ENCODE data around the gene CYTIP. TPM values are rescaled to one million over a fixed set of nuclear protein-coding genes. Genes with fewer than 3 reads are reported as not detected.

Gene CYTIP
- total RNA-seq, 4 donors from 2014 or later: 0.26 to 5.5 (median 2.6) TPM; not detected in 1

DNA sequence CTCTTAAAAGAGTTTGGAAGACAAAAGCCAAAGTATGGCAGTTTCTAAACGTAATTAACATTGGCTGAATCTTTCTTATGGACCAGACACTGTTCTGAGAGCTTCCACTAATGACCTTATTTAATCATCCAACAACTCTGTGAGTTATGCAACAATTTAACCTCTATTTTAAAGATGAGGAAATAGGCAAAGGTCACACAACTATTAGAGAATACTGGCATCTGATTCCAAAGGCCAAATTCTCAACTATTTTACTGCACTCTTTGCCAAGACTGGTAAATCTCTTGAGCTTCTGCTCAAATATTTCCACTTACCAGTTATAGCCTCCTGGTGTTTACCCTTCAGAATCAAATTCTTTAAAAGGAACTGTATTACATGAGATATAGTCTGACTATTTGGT, 76.2 kb downstream of the CYTIP start:
- no peaks in the 10 kb centered on the region for H3K9me3 ChIP-seq
- no peaks in the 10 kb centered on the region for H3K36me3 ChIP-seq
- intact Hi-C loops (cut with DNase I; ENCODE audit: low total_unique reads): no loop called here
- no peak for TF ChIP-seq POLR2A (IDR thresholded peaks at IDR 0.05)
- TF ChIP-seq, protein P1, sequence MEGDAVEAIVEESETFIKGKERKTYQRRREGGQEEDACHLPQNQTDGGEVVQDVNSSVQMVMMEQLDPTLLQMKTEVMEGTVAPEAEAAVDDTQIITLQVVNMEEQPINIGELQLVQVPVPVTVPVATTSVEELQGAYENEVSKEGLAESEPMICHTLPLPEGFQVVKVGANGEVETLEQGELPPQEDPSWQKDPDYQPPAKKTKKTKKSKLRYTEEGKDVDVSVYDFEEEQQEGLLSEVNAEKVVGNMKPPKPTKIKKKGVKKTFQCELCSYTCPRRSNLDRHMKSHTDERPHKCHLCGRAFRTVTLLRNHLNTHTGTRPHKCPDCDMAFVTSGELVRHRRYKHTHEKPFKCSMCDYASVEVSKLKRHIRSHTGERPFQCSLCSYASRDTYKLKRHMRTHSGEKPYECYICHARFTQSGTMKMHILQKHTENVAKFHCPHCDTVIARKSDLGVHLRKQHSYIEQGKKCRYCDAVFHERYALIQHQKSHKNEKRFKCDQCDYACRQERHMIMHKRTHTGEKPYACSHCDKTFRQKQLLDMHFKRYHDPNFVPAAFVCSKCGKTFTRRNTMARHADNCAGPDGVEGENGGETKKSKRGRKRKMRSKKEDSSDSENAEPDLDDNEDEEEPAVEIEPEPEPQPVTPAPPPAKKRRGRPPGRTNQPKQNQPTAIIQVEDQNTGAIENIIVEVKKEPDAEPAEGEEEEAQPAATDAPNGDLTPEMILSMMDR (IDR thresholded peaks at IDR 0.05): no peak
- H3K4me3 ChIP-seq: no peak overlapping the region
- no peak overlapping the region for H3K27ac ChIP-seq
- DNase-seq: no peak
- no peaks in the 10 kb centered on the region for H3K4me1 ChIP-seq
- H3K27me3 ChIP-seq: no peaks in the 10 kb centered on the region

Other genes with a start within 250 kb of the CYTIP start
- 1 to 10 TPM in 1 of 4 donors, under 1 TPM in 1, not detected in 2; 0.26 to 8.1 TPM for gene GALNT5, start 186.4 kb downstream of the CYTIP start, total RNA-seq
- under 1 TPM in 1 of 4 donors, not detected in 3; 0.12 TPM for gene ERMN, start 118.3 kb downstream of the CYTIP start, total RNA-seq
- 1 to 10 TPM in 1 of 4 donors, under 1 TPM in 3; 0.51 to 1.2 (median 0.72) TPM for gene ACVR1C, start 184.8 kb upstream of the CYTIP start, total RNA-seq